ENCODE data around the gene PAK4.
"Not testable (repeated sequence)": the region's sequence is repeated elsewhere in the genome, so short reads cannot be mapped to it uniquely, and the experiment has no call there.

Gene PAK4

GRCh38 chr19:39103151-39103550 is 22.4 kb upstream of the PAK4 start:
- DNase-seq: no peak

GRCh38 chr19:39104186-39104596 is 21.4 kb upstream of the PAK4 start:
- no peak for DNase-seq

GRCh38 chr19:39106194-39106593 is 19.4 kb upstream of the PAK4 start:
- peak; percentile 56 for DNase-seq

GRCh38 chr19:39109641-39110040 is 15.9 kb upstream of the PAK4 start:
- no peak for DNase-seq

GRCh38 chr19:39110263-39110967 is 15.2 kb upstream of the PAK4 start:
- peak; percentile 90 for DNase-seq

- DNase-seq: peak; percentile 79
Observed at GRCh38 chr19:39111593-39112199, 13.9 kb upstream of the PAK4 start.

- DNase-seq: no peak
Observed at GRCh38 chr19:39112338-39112890, 13.2 kb upstream of the PAK4 start.

- no peak for DNase-seq
Observed at GRCh38 chr19:39113199-39113598, 12.4 kb upstream of the PAK4 start.

GRCh38 chr19:39115105-39115847 is 10.3 kb upstream of the PAK4 start:
- no peak for DNase-seq

- not testable (repeated sequence) for DNase-seq
Observed at GRCh38 chr19:39117023-39117422, 8.6 kb upstream of the PAK4 start.

GRCh38 chr19:39119830-39120229 is 5.8 kb upstream of the PAK4 start:
- no peak for DNase-seq

GRCh38 chr19:39122934-39123731 is 2.5 kb upstream of the PAK4 start:
- DNase-seq: no peak

- no peak for DNase-seq
Observed at GRCh38 chr19:39124136-39124764, 1.3 kb upstream of the PAK4 start.

- DNase-seq: no peak
Observed at GRCh38 chr19:39125199-39125553, 410 bp upstream of the PAK4 start.

GRCh38 chr19:39126312-39127187 is 964 bp downstream of the PAK4 start:
- peak; percentile 79 for DNase-seq

GRCh38 chr19:39127812-39128515 is 2.4 kb downstream of the PAK4 start:
- no peak for DNase-seq

GRCh38 chr19:39128516-39129079 is 3.0 kb downstream of the PAK4 start:
- DNase-seq: no peak

- DNase-seq: no peak
Observed at GRCh38 chr19:39129116-39129515, 3.5 kb downstream of the PAK4 start.

- DNase-seq: peak; percentile 26
Observed at GRCh38 chr19:39130337-39131254, 5.0 kb downstream of the PAK4 start.

All from NCI-H2227 treated with DMSO at 0.1 percent for 48 hours (cell line).